ENCODE data around the gene MYBPH.

DNA sequence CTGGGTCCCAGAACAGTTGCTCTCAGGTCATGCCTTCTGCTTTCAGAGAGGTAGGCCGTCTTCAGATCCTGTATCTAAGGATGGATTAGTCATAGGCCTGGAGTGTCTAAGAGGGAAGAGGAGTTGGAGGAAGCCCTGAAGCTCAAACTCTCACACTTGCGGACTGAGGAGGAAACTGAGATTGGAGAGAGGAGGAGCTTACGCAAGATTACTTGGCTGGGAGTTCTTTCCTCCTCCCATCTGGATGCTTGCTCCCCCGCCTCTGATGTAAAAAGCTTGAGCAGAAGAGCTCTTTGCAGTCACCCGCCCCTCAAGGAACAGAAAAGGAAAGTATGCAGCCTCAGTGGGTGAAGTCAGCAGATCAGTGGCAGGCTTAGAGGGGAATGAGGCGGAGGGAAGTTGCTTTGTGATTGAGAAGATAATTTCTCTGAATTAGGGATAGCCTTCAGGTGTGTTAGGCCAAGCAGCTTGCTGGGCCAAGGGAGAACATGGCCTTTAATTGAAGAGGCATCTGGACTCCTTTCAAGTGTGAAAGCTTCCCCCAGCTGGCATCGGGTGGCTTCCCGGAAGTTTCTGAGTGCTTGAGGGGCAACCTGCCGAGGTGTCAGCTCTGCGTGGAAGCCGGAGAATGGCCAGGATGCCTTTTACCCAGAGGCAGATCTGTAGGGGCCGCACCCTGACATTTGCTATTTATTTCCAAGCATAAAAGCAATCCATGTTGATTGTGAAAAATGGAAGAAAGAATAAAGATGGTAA is 41.5 kb downstream of the MYBPH start:
- TF ChIP-seq, protein P1, sequence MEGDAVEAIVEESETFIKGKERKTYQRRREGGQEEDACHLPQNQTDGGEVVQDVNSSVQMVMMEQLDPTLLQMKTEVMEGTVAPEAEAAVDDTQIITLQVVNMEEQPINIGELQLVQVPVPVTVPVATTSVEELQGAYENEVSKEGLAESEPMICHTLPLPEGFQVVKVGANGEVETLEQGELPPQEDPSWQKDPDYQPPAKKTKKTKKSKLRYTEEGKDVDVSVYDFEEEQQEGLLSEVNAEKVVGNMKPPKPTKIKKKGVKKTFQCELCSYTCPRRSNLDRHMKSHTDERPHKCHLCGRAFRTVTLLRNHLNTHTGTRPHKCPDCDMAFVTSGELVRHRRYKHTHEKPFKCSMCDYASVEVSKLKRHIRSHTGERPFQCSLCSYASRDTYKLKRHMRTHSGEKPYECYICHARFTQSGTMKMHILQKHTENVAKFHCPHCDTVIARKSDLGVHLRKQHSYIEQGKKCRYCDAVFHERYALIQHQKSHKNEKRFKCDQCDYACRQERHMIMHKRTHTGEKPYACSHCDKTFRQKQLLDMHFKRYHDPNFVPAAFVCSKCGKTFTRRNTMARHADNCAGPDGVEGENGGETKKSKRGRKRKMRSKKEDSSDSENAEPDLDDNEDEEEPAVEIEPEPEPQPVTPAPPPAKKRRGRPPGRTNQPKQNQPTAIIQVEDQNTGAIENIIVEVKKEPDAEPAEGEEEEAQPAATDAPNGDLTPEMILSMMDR (IDR thresholded peaks at IDR 0.05; ENCODE audit: borderline replicate concordance, extremely low read depth, low read length, poor library complexity, severe bottlenecking): no peak
- TF ChIP-seq EZH2 (IDR thresholded peaks at IDR 0.05; ENCODE audit: borderline replicate concordance, low read depth, low read length, severe bottlenecking): no peak

Data from DND-41 (cell line).